Measurements from ENCODE around the gene MRPS23.

Gene MRPS23

GRCh38 chr17:57830880-57831279 is 19.0 kb downstream of the MRPS23 start:
- Histone ChIP-seq H3K9ac (ENCODE audit: low read length) (no peak overlapping the region), H3K4me1 (ENCODE audit: insufficient read depth, low read length) (peaks cover 10% of the 10 kb centered on the region), H3K4me3 (ENCODE audit: low read depth in 1 of 2, low read length in 2 of 2) (no peak overlapping the region), H3K36me3 (ENCODE audit: insufficient read depth, low read length) (no peaks in the 10 kb centered on the region), H3K9me3 (ENCODE audit: low read length) (no peaks in the 10 kb centered on the region), H3K27ac (ENCODE audit: low read depth, low read length) (no peak overlapping the region), H3K27me3 (ENCODE audit: control insufficient read depth in 1 of 2, insufficient read depth in 2 of 2, low read length in 2 of 2) (no peaks in the 10 kb centered on the region)

GRCh38 chr17:57823469-57824401 is 26.1 kb downstream of the MRPS23 start:
- H3K4me3 ChIP-seq (ENCODE audit: low read depth in 1 of 2, low read length in 2 of 2) = no peak overlapping the region
- no peak overlapping the region for H3K27ac ChIP-seq (ENCODE audit: low read depth, low read length)
- no peaks in the 10 kb centered on the region for H3K27me3 ChIP-seq (ENCODE audit: control insufficient read depth in 1 of 2, insufficient read depth in 2 of 2, low read length in 2 of 2)
- H3K9me3 ChIP-seq (ENCODE audit: low read length) = no peaks in the 10 kb centered on the region
- H3K4me1 ChIP-seq (ENCODE audit: insufficient read depth, low read length) = no peaks in the 10 kb centered on the region
- no peaks in the 10 kb centered on the region for H3K36me3 ChIP-seq (ENCODE audit: insufficient read depth, low read length)
- H3K9ac ChIP-seq (ENCODE audit: low read length) = no peak overlapping the region

- Histone ChIP-seq H3K4me1 (ENCODE audit: insufficient read depth, low read length) (no peaks in the 10 kb centered on the region), H3K9me3 (ENCODE audit: low read length) (no peaks in the 10 kb centered on the region), H3K4me3 (ENCODE audit: low read depth in 1 of 2, low read length in 2 of 2) (no peak overlapping the region), H3K9ac (ENCODE audit: low read length) (no peak overlapping the region), H3K27me3 (ENCODE audit: control insufficient read depth in 1 of 2, insufficient read depth in 2 of 2, low read length in 2 of 2) (no peaks in the 10 kb centered on the region), H3K36me3 (ENCODE audit: insufficient read depth, low read length) (no peaks in the 10 kb centered on the region), H3K27ac (ENCODE audit: low read depth, low read length) (no peak overlapping the region)
Observed at GRCh38 chr17:57819867-57820266, 30.0 kb downstream of the MRPS23 start.

GRCh38 chr17:57819285-57819684 is 30.6 kb downstream of the MRPS23 start:
- no peak overlapping the region for H3K4me3 ChIP-seq (ENCODE audit: low read depth in 1 of 2, low read length in 2 of 2)
- H3K27me3 ChIP-seq (ENCODE audit: control insufficient read depth in 1 of 2, insufficient read depth in 2 of 2, low read length in 2 of 2) = no peaks in the 10 kb centered on the region
- H3K9ac ChIP-seq (ENCODE audit: low read length) = no peak overlapping the region
- H3K36me3 ChIP-seq (ENCODE audit: insufficient read depth, low read length) = no peaks in the 10 kb centered on the region
- no peaks in the 10 kb centered on the region for H3K4me1 ChIP-seq (ENCODE audit: insufficient read depth, low read length)
- H3K9me3 ChIP-seq (ENCODE audit: low read length) = no peaks in the 10 kb centered on the region
- H3K27ac ChIP-seq (ENCODE audit: low read depth, low read length) = no peak overlapping the region

- Histone ChIP-seq H3K9me3 (ENCODE audit: low read length) (no peaks in the 10 kb centered on the region), H3K9ac (ENCODE audit: low read length) (no peak overlapping the region), H3K36me3 (ENCODE audit: insufficient read depth, low read length) (no peaks in the 10 kb centered on the region), H3K4me1 (ENCODE audit: insufficient read depth, low read length) (no peaks in the 10 kb centered on the region), H3K27ac (ENCODE audit: low read depth, low read length) (no peak overlapping the region), H3K4me3 (ENCODE audit: low read depth in 1 of 2, low read length in 2 of 2) (no peak overlapping the region), H3K27me3 (ENCODE audit: control insufficient read depth in 1 of 2, insufficient read depth in 2 of 2, low read length in 2 of 2) (no peaks in the 10 kb centered on the region)
Observed at GRCh38 chr17:57818066-57818465, 31.8 kb downstream of the MRPS23 start.

GRCh38 chr17:57817299-57817698 is 32.5 kb downstream of the MRPS23 start:
- Histone ChIP-seq H3K9ac (ENCODE audit: low read length) (no peak overlapping the region), H3K36me3 (ENCODE audit: insufficient read depth, low read length) (no peaks in the 10 kb centered on the region), H3K9me3 (ENCODE audit: low read length) (no peaks in the 10 kb centered on the region), H3K27ac (ENCODE audit: low read depth, low read length) (no peak overlapping the region), H3K4me1 (ENCODE audit: insufficient read depth, low read length) (no peaks in the 10 kb centered on the region), H3K4me3 (ENCODE audit: low read depth in 1 of 2, low read length in 2 of 2) (no peak overlapping the region), H3K27me3 (ENCODE audit: control insufficient read depth in 1 of 2, insufficient read depth in 2 of 2, low read length in 2 of 2) (no peaks in the 10 kb centered on the region)

GRCh38 chr17:57814421-57814820 is 35.4 kb downstream of the MRPS23 start:
- no peaks in the 10 kb centered on the region for H3K9me3 ChIP-seq (ENCODE audit: low read length)
- H3K9ac ChIP-seq (ENCODE audit: low read length) = no peak overlapping the region
- no peak overlapping the region for H3K27ac ChIP-seq (ENCODE audit: low read depth, low read length)
- H3K36me3 ChIP-seq (ENCODE audit: insufficient read depth, low read length) = no peaks in the 10 kb centered on the region
- H3K4me1 ChIP-seq (ENCODE audit: insufficient read depth, low read length) = peaks cover 16% of the 10 kb centered on the region
- H3K4me3 ChIP-seq (ENCODE audit: low read depth in 1 of 2, low read length in 2 of 2) = no peak overlapping the region
- H3K27me3 ChIP-seq (ENCODE audit: control insufficient read depth in 1 of 2, insufficient read depth in 2 of 2, low read length in 2 of 2) = no peaks in the 10 kb centered on the region

GRCh38 chr17:57811638-57812280 is 38.1 kb downstream of the MRPS23 start:
- Histone ChIP-seq H3K4me1 (ENCODE audit: insufficient read depth, low read length) (peaks cover 16% of the 10 kb centered on the region), H3K36me3 (ENCODE audit: insufficient read depth, low read length) (no peaks in the 10 kb centered on the region), H3K9me3 (ENCODE audit: low read length) (no peaks in the 10 kb centered on the region), H3K27ac (ENCODE audit: low read depth, low read length) (no peak overlapping the region), H3K27me3 (ENCODE audit: control insufficient read depth in 1 of 2, insufficient read depth in 2 of 2, low read length in 2 of 2) (no peaks in the 10 kb centered on the region), H3K4me3 (ENCODE audit: low read depth in 1 of 2, low read length in 2 of 2) (no peak overlapping the region), H3K9ac (ENCODE audit: low read length) (no peak overlapping the region)

GRCh38 chr17:57810721-57811637 is 38.9 kb downstream of the MRPS23 start:
- no peaks in the 10 kb centered on the region for H3K9me3 ChIP-seq (ENCODE audit: low read length)
- H3K27ac ChIP-seq (ENCODE audit: low read depth, low read length) = no peak overlapping the region
- H3K4me3 ChIP-seq (ENCODE audit: low read depth in 1 of 2, low read length in 2 of 2) = peak overlapping the region; percentile 8 to 44
- peaks cover 16% of the 10 kb centered on the region for H3K4me1 ChIP-seq (ENCODE audit: insufficient read depth, low read length)
- H3K36me3 ChIP-seq (ENCODE audit: insufficient read depth, low read length) = no peaks in the 10 kb centered on the region
- H3K9ac ChIP-seq (ENCODE audit: low read length) = no peak overlapping the region
- no peaks in the 10 kb centered on the region for H3K27me3 ChIP-seq (ENCODE audit: control insufficient read depth in 1 of 2, insufficient read depth in 2 of 2, low read length in 2 of 2)

GRCh38 chr17:57809879-57810278 is 40.0 kb downstream of the MRPS23 start:
- Histone ChIP-seq H3K4me1 (ENCODE audit: insufficient read depth, low read length) (peaks cover 16% of the 10 kb centered on the region), H3K9ac (ENCODE audit: low read length) (no peak overlapping the region), H3K27ac (ENCODE audit: low read depth, low read length) (no peak overlapping the region), H3K4me3 (ENCODE audit: low read depth in 1 of 2, low read length in 2 of 2) (no peak overlapping the region), H3K36me3 (ENCODE audit: insufficient read depth, low read length) (no peaks in the 10 kb centered on the region), H3K9me3 (ENCODE audit: low read length) (no peaks in the 10 kb centered on the region), H3K27me3 (ENCODE audit: control insufficient read depth in 1 of 2, insufficient read depth in 2 of 2, low read length in 2 of 2) (no peaks in the 10 kb centered on the region)

GRCh38 chr17:57808882-57809281 is 41.0 kb downstream of the MRPS23 start:
- H3K4me1 ChIP-seq (ENCODE audit: insufficient read depth, low read length) = peaks cover 16% of the 10 kb centered on the region
- H3K4me3 ChIP-seq (ENCODE audit: low read depth in 1 of 2, low read length in 2 of 2) = no peak overlapping the region
- H3K9ac ChIP-seq (ENCODE audit: low read length) = no peak overlapping the region
- no peak overlapping the region for H3K27ac ChIP-seq (ENCODE audit: low read depth, low read length)
- no peaks in the 10 kb centered on the region for H3K9me3 ChIP-seq (ENCODE audit: low read length)
- H3K27me3 ChIP-seq (ENCODE audit: control insufficient read depth in 1 of 2, insufficient read depth in 2 of 2, low read length in 2 of 2) = no peaks in the 10 kb centered on the region
- no peaks in the 10 kb centered on the region for H3K36me3 ChIP-seq (ENCODE audit: insufficient read depth, low read length)

All from muscle layer of colon (tissue), 2 donors.